Neural progenitor cell (in vitro differentiated cells): Measurements from ENCODE around the gene CCDC196. TPM values are rescaled to one million over a fixed set of nuclear protein-coding genes. Genes with fewer than 3 reads are reported as not detected.

ENCODE experiments used
- DNase-seq: peaks from one replicate; pipeline ENCODE4 v3.0.0-alpha.2; 2016; ENCODE audit warnings: low spot score
- H2AFZ ChIP-seq: fragments of 200-600 bp; sonication (generic); replicated peaks from 2 replicates; pipeline ENCODE4 v1.6.1; 2016; ENCODE audit warnings: antibody characterized with exemption
- H3F3A ChIP-seq: fragments of 200-600 bp; sonication (generic); 2 replicates; pipeline ENCODE4 v1.6.1; 2016; ENCODE audit warnings: antibody characterized with exemption, low read depth
- H3K27ac ChIP-seq: fragments of 200-600 bp; sonication (generic); 2 replicates; pipeline ENCODE4 v1.5.1; 2016; ENCODE audit warnings: mild to moderate bottlenecking
- H3K27me3 ChIP-seq: fragments of 200-600 bp; sonication (generic); 2 replicates; pipeline ENCODE4 v1.6.1; 2016; ENCODE audit warnings: mild to moderate bottlenecking, moderate library complexity
- H3K36me3 ChIP-seq: fragments of 200-600 bp; sonication (generic); 2 replicates; pipeline ENCODE4 v1.5.1; 2016
- H3K4me1 ChIP-seq: fragments of 200-600 bp; sonication (generic); 2 replicates; pipeline ENCODE4 v1.6.1; 2016; ENCODE audit warnings: mixed run types
- H3K4me2 ChIP-seq: fragments of 200-600 bp; sonication (generic); 2 replicates; pipeline ENCODE4 v1.6.1; 2016
- H3K4me3 ChIP-seq: fragments of 200-600 bp; sonication (generic); 2 replicates; pipeline ENCODE4 v1.5.1; 2016
- H3K79me2 ChIP-seq: fragments of 200-600 bp; sonication (generic); 2 replicates; pipeline ENCODE4 v1.6.1; 2016; ENCODE audit warnings: low read depth
- H3K9ac ChIP-seq: fragments of 200-600 bp; sonication (generic); 2 replicates; pipeline ENCODE4 v1.6.1; 2016
- H3K9me3 ChIP-seq: fragments of 200-600 bp; sonication (generic); 2 replicates; pipeline ENCODE4 v1.5.1; 2016; ENCODE audit warnings: low read depth
- H4K20me1 ChIP-seq: fragments of 200-600 bp; sonication (generic); 2 replicates; pipeline ENCODE4 v1.6.1; 2016; ENCODE audit warnings: low read depth
- H3K27ac Mint-ChIP-seq: 3 replicates; pipeline ENCODE4 v1.8.0; 2021; ENCODE audit warnings: mixed read lengths
- H3K27me3 Mint-ChIP-seq: 2 replicates; pipeline ENCODE4 v1.8.0; 2022; ENCODE audit warnings: low read depth, mild to moderate bottlenecking, inconsistent platforms, moderate library complexity, mixed read lengths; ENCODE audit not compliant: insufficient read depth
- H3K36me3 Mint-ChIP-seq: 3 replicates; pipeline ENCODE4 v1.8.0; 2021; ENCODE audit warnings: mixed read lengths
- H3K4me1 Mint-ChIP-seq: 3 replicates; pipeline ENCODE4 v1.8.0; 2021; ENCODE audit warnings: mixed read lengths
- H3K4me3 Mint-ChIP-seq: 3 replicates; pipeline ENCODE4 v1.8.0; 2021; ENCODE audit warnings: mild to moderate bottlenecking, moderate library complexity, mixed read lengths
- H3K9me3 Mint-ChIP-seq: 3 replicates; pipeline ENCODE4 v1.8.0; 2020; ENCODE audit warnings: mixed read lengths
- CTCF ChIP-seq: fragments of 200-600 bp; sonication (generic); IDR thresholded peaks from 2 replicates; pipeline ENCODE4 v1.5.1; 2017; ENCODE audit warnings: antibody characterized with exemption, mild to moderate bottlenecking
- EZH2 ChIP-seq: fragments of 200-600 bp; sonication (generic); IDR thresholded peaks from 2 replicates; pipeline ENCODE4 v1.6.1; 2017; ENCODE audit warnings: antibody characterized with exemption, mild to moderate bottlenecking, moderate library complexity
- EZH2phosphoT487 ChIP-seq: fragments of 200-600 bp; sonication (generic); IDR thresholded peaks from 2 replicates; pipeline ENCODE4 v1.6.1; 2017; ENCODE audit warnings: antibody characterized with exemption
- total RNA-seq: library from RNA; depleted of rRNA; stranded (reverse); fragments of >200 nt; gene quantifications from 2 replicates; pipeline ENCODE4 v1.2.3, GENCODE V29; 2015; ENCODE audit warnings: low replicate concordance

The CCDC196 gene
- total RNA-seq, 1 donor from 2014 or later, result not detected

- Histone ChIP-seq H3K27me3 (peaks cover 28% of the 10 kb centered on the region), H3K36me3 (no peaks in the 10 kb centered on the region), H3K4me2 (no peak overlapping the region), H3K9ac (no peak overlapping the region), H3K79me2 (peaks cover 59% of the 10 kb centered on the region), H3K9me3 (no peaks in the 10 kb centered on the region), H2AFZ (no peak overlapping the region), H3K4me3 (no peak overlapping the region), H4K20me1 (peaks cover 43% of the 10 kb centered on the region), H3F3A (peaks cover 20% of the 10 kb centered on the region), H3K4me1 (peaks cover 11% of the 10 kb centered on the region), H3K27ac (no peak overlapping the region)
- Mint-ChIP-seq H3K36me3 (no peaks in the 10 kb centered on the region), H3K9me3 (no peaks in the 10 kb centered on the region), H3K27ac (no peak overlapping the region), H3K4me3 (no peak overlapping the region), H3K27me3 (no peaks in the 10 kb centered on the region), H3K4me1 (peaks cover 14% of the 10 kb centered on the region)
- DNase-seq, result no peak
- no peak for TF ChIP-seq EZH2
- no peak for TF ChIP-seq CTCF
- TF ChIP-seq EZH2phosphoT487, result no peak
Observed at GRCh38 chr14:66511849-66512248, 25.7 kb downstream of the CCDC196 start.

- H3F3A ChIP-seq, result no peaks in the 10 kb centered on the region
- H3K36me3 ChIP-seq, result no peaks in the 10 kb centered on the region
- H4K20me1 ChIP-seq, result peaks cover 36% of the 10 kb centered on the region
- H3K4me1 ChIP-seq, result peaks cover 7% of the 10 kb centered on the region
- H2AFZ ChIP-seq, result no peak overlapping the region
- Mint-ChIP-seq H3K4me1 (peaks cover 9% of the 10 kb centered on the region), H3K27ac (no peak overlapping the region), H3K27me3 (no peaks in the 10 kb centered on the region), H3K9me3 (peaks cover 11% of the 10 kb centered on the region), H3K4me3 (no peak overlapping the region), H3K36me3 (peaks cover 8% of the 10 kb centered on the region)
- no peaks in the 10 kb centered on the region for H3K9me3 ChIP-seq
- H3K79me2 ChIP-seq, result peaks cover 76% of the 10 kb centered on the region
- H3K4me2 ChIP-seq, result no peak overlapping the region
- H3K27ac ChIP-seq, result no peak overlapping the region
- peaks cover 26% of the 10 kb centered on the region for H3K27me3 ChIP-seq
- no peak overlapping the region for H3K9ac ChIP-seq
- DNase-seq, result no peak
- TF ChIP-seq EZH2 (no peak), EZH2phosphoT487 (no peak), CTCF (no peak)
- no peak overlapping the region for H3K4me3 ChIP-seq
Observed at GRCh38 chr14:66514213-66514612, 28.0 kb downstream of the CCDC196 start.

- H3K27ac Mint-ChIP-seq, result no peak overlapping the region
Observed at GRCh38 chr14:66530526-66530925, 44.4 kb downstream of the CCDC196 start.

More at GRCh38 chr14:66530526-66530925, 44.4 kb downstream of the CCDC196 start:
- H3K9me3 Mint-ChIP-seq, result peaks cover 37% of the 10 kb centered on the region
- Histone ChIP-seq H3K4me2 (no peak overlapping the region), H3K9ac (no peak overlapping the region), H4K20me1 (no peaks in the 10 kb centered on the region), H2AFZ (no peak overlapping the region), H3K27ac (no peak overlapping the region), H3K9me3 (no peaks in the 10 kb centered on the region), H3K79me2 (peaks cover 51% of the 10 kb centered on the region), H3K4me3 (no peak overlapping the region), H3K27me3 (no peaks in the 10 kb centered on the region), H3F3A (no peaks in the 10 kb centered on the region), H3K36me3 (no peaks in the 10 kb centered on the region), H3K4me1 (no peaks in the 10 kb centered on the region)
- H3K4me3 Mint-ChIP-seq, result no peak overlapping the region
- peaks cover 9% of the 10 kb centered on the region for H3K36me3 Mint-ChIP-seq
- DNase-seq, result no peak
- TF ChIP-seq EZH2phosphoT487, result no peak
- TF ChIP-seq CTCF, result no peak
- TF ChIP-seq EZH2, result no peak
- no peaks in the 10 kb centered on the region for H3K4me1 Mint-ChIP-seq
- H3K27me3 Mint-ChIP-seq, result no peaks in the 10 kb centered on the region
